CD4-positive, alpha-beta T cell (primary cell): ENCODE results near the gene NPTX2. TPM values are rescaled to one million over a fixed set of nuclear protein-coding genes. Genes with fewer than 3 reads are reported as not detected.

Experiments used
- ATAC-seq: fragments of 200-7000 bp; cut with Tn5 transposase; one replicate; pipeline ENCODE4 v1.10.0; 2022; ENCODE audit warnings: mild to moderate bottlenecking; ENCODE audit not compliant: poor library complexity
- CTCF ChIA-PET: fragments of 350-600 bp; sonication (Branson Sonifier 250); formaldehyde crosslinking; loops from one replicate; lab custom pipeline; 2021; ENCODE audit warnings: antibody characterized with exemption, inconsistent platforms; lab: Charles Lee
- POLR2A ChIA-PET: fragments of 350-600 bp; sonication (Branson Sonifier 250); formaldehyde crosslinking; loops from one replicate; lab custom pipeline; 2021; ENCODE audit warnings: antibody characterized with exemption, inconsistent platforms; lab: Charles Lee
- DNase-seq, 14 experiments: peaks; one replicate each; pipeline ENCODE4 v3.0.0-alpha.2; 2013 to 2020; ENCODE audit warnings: mixed read lengths in 2 of 14
- H3K27ac ChIP-seq, 2 donors: one replicate each; pipeline versions ENCODE4 v1.5.1 to v1.7.0; 2013; ENCODE audit warnings: low read length in 2 of 2, low read depth in 1 of 2, mild to moderate bottlenecking in 1 of 2
- H3K27me3 ChIP-seq, 2 experiments: 1 replicate in 1 of 2; 2 replicates in 1 of 2; pipeline versions ENCODE4 v1.6.1 to v1.7.0; 2013; ENCODE audit warnings: low read length in 2 of 2, control low read depth in 1 of 2, mild to moderate bottlenecking in 1 of 2, moderate library complexity in 1 of 2; ENCODE audit not compliant: insufficient read depth in 2 of 2, control insufficient read depth in 1 of 2
- H3K36me3 ChIP-seq: one replicate; pipeline ENCODE4 v1.6.1; 2013; ENCODE audit warnings: low read length, control low read depth; ENCODE audit not compliant: insufficient read depth
- H3K4me1 ChIP-seq: one replicate; pipeline ENCODE4 v1.6.1; 2013; ENCODE audit warnings: low read length, control low read depth; ENCODE audit not compliant: insufficient read depth
- H3K4me3 ChIP-seq: one replicate; pipeline ENCODE4 v1.5.1; 2013; ENCODE audit warnings: mild to moderate bottlenecking, low read length, moderate library complexity
- H3K9me3 ChIP-seq, 2 experiments: 1 replicate in 1 of 2; 2 replicates in 1 of 2; pipeline versions ENCODE4 v1.6.1 to v1.7.0; 2013; ENCODE audit warnings: low read length in 2 of 2, mild to moderate bottlenecking in 2 of 2, control low read depth in 1 of 2, moderate library complexity in 1 of 2; ENCODE audit not compliant: control insufficient read depth in 1 of 2, insufficient read depth in 1 of 2
- H3K27ac Mint-ChIP-seq: one replicate; pipeline ENCODE4 v1.8.0; 2020; ENCODE audit warnings: mixed read lengths
- H3K27me3 Mint-ChIP-seq: one replicate; pipeline ENCODE4 v1.8.0; 2021; ENCODE audit warnings: mixed read lengths
- H3K36me3 Mint-ChIP-seq: one replicate; pipeline ENCODE4 v1.8.0; 2021; ENCODE audit warnings: low read depth, mixed read lengths
- H3K4me1 Mint-ChIP-seq: one replicate; pipeline ENCODE4 v1.8.0; 2021; ENCODE audit warnings: low read depth, mixed read lengths
- H3K4me3 Mint-ChIP-seq: one replicate; pipeline ENCODE4 v1.8.0; 2020; ENCODE audit warnings: mild to moderate bottlenecking, mixed read lengths
- H3K9me3 Mint-ChIP-seq: one replicate; pipeline ENCODE4 v1.8.0; 2020; ENCODE audit warnings: mixed read lengths
- intact Hi-C, 2 experiments: fragments of 100-400 bp; cut with DNase I in 1 of 2; cut with micrococcal nuclease in 1 of 2; formaldehyde crosslinking; loops; one replicate each; pipeline versions ENCODE4 v1.15.1 to v1.9.0; 2023 to 2025; cut with DNase I, micrococcal nuclease
- total RNA-seq, 174 experiments: library from RNA in 2 of 174; stranded (reverse) in 2 of 174; gene quantifications; one replicate each; pipeline ENCODE4 v1.2.3 and lab custom pipeline; 2021 to 2026
- TF ChIP-seq, protein P1 (sequence below): fragments of 200-600 bp; IDR thresholded peaks from one replicate; pipeline ENCODE4 v1.8.0; 2022; ENCODE audit warnings: antibody characterized with exemption, mild to moderate bottlenecking

Gene NPTX2
- total RNA-seq, 2 experiments from 2014 or later: not detected

DNA sequence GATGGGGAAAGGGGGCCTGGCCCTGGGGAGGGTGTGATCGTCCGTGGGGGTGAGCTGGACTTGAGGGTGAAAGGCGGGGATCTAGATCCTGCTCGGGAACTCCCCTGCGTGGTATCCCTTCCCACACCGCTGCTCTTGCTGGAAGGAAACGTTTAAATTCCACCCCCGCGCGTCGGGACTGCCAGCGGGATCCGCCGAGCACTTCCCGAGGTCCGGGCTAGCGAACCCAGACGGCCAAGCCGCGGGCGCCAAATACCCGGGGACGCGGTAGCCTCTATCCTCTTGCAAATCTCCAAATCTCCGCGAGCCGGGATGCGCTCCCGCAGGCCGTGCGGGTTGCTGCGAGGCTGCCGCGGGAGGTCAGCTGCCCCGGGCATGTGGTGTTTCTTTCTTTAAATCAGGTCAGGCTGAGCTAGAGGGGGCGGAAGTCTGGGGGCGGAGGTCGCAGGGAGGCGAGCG is 904 bp downstream of the NPTX2 start:
- H3K27me3 Mint-ChIP-seq: peaks cover 57% of the 10 kb centered on the region
- H3K4me3 Mint-ChIP-seq: no peak overlapping the region
- no peak overlapping the region for H3K27ac Mint-ChIP-seq
- no peak for DNase-seq
- peaks cover 29 to 42% of the 10 kb centered on the region in 2 experiments for H3K27me3 ChIP-seq
- no peaks in the 10 kb centered on the region for H3K9me3 Mint-ChIP-seq
- H3K36me3 Mint-ChIP-seq: no peaks in the 10 kb centered on the region
- H3K4me3 ChIP-seq: no peak overlapping the region
- no peak overlapping the region for H3K27ac ChIP-seq
- H3K9me3 ChIP-seq: peaks cover 0 to 14% of the 10 kb centered on the region in 2 experiments
- intact Hi-C loops: no loop called here
- ATAC-seq: no peak
- no peaks in the 10 kb centered on the region for H3K36me3 ChIP-seq
- no peaks in the 10 kb centered on the region for H3K4me1 ChIP-seq
- H3K4me1 Mint-ChIP-seq: no peaks in the 10 kb centered on the region
- POLR2A ChIA-PET: no interaction called here
- CTCF ChIA-PET: no interaction called here
- TF ChIP-seq, protein P1, sequence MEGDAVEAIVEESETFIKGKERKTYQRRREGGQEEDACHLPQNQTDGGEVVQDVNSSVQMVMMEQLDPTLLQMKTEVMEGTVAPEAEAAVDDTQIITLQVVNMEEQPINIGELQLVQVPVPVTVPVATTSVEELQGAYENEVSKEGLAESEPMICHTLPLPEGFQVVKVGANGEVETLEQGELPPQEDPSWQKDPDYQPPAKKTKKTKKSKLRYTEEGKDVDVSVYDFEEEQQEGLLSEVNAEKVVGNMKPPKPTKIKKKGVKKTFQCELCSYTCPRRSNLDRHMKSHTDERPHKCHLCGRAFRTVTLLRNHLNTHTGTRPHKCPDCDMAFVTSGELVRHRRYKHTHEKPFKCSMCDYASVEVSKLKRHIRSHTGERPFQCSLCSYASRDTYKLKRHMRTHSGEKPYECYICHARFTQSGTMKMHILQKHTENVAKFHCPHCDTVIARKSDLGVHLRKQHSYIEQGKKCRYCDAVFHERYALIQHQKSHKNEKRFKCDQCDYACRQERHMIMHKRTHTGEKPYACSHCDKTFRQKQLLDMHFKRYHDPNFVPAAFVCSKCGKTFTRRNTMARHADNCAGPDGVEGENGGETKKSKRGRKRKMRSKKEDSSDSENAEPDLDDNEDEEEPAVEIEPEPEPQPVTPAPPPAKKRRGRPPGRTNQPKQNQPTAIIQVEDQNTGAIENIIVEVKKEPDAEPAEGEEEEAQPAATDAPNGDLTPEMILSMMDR: no peak

DNA sequence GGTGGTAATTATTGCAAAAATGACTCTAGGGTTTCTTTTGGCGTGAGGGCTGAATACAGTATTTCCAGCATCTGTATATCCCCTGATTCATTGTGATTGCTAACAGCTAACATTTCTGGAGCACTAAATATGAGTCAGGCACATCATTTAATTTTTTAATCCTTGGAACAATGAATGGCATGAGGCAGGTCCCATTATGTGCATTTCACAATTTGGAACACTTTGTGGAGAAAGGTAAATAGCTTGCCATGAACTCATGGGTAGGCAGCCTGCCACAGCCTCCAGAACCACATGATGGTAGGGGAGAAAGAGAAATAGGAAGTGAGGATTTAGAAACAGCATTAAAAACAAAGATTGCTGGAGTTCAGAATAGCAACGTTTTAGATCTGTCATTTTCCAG is 1.7 kb downstream of the NPTX2 start:
- H3K36me3 Mint-ChIP-seq: no peaks in the 10 kb centered on the region
- no peak overlapping the region for H3K27ac ChIP-seq
- no peaks in the 10 kb centered on the region for H3K4me1 Mint-ChIP-seq
- H3K4me3 Mint-ChIP-seq: no peak overlapping the region
- POLR2A ChIA-PET: no interaction called here
- H3K36me3 ChIP-seq: no peaks in the 10 kb centered on the region
- ATAC-seq (no peak), DNase-seq (no peak)
- peaks cover 0 to 14% of the 10 kb centered on the region in 2 experiments for H3K9me3 ChIP-seq
- H3K27me3 ChIP-seq: peaks cover 29 to 42% of the 10 kb centered on the region in 2 experiments
- no peaks in the 10 kb centered on the region for H3K9me3 Mint-ChIP-seq
- intact Hi-C loops: no loop called here
- H3K27me3 Mint-ChIP-seq: peaks cover 52% of the 10 kb centered on the region
- H3K4me1 ChIP-seq: no peaks in the 10 kb centered on the region
- H3K4me3 ChIP-seq: no peak overlapping the region
- TF ChIP-seq, protein P1: no peak
- H3K27ac Mint-ChIP-seq: no peak overlapping the region
- CTCF ChIA-PET: no interaction called here

DNA sequence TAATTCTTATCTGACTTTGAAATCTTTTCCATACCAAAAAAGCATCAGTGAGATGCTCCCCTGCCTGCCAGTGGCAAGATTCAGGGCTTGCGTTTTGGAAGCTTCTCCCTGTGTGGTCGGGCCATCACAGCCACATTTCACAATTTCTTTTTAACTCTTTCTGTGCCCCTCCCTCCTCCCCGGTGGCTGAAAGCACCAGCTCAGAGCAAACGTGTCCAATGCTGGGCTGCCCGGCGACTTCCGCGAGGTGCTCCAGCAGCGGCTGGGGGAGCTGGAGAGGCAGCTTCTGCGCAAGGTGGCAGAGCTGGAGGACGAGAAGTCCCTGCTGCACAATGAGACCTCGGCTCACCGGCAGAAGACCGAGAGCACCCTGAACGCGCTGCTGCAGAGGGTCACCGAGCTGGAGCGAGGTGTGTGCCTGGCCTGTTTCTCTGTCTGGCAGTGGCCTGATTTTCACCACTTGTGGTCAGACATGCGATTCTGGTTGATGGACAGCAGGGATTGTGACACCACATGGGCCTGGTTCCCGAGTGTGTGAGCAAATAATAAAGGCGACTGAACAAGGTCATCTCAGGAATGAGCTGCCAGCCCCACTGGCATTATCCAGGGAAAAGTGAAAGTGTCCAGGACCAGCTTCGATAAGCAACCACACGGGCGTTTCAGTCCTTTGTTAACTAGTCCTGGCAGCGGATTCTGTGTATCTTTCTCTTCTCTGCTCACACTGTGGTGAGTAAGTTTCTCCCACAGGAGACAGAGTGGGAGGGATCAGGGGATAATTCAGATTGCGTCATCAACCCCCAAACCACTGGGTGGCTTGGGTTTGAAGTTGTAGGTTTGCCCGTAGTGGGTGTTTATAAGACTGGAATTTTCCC is 2.6 kb downstream of the NPTX2 start:
- H3K4me3 ChIP-seq: no peak overlapping the region
- H3K27ac Mint-ChIP-seq: no peak overlapping the region
- no peaks in the 10 kb centered on the region for H3K4me1 Mint-ChIP-seq
- ChIA-PET CTCF (no interaction called here), POLR2A (no interaction called here)
- ATAC-seq: no peak
- intact Hi-C loops: no loop called here
- no peaks in the 10 kb centered on the region for H3K36me3 ChIP-seq
- H3K4me3 Mint-ChIP-seq: no peak overlapping the region
- no peaks in the 10 kb centered on the region for H3K9me3 Mint-ChIP-seq
- no peaks in the 10 kb centered on the region for H3K36me3 Mint-ChIP-seq
- peaks cover 47% of the 10 kb centered on the region for H3K27me3 Mint-ChIP-seq
- no peak for DNase-seq
- H3K9me3 ChIP-seq: peaks cover 0 to 14% of the 10 kb centered on the region in 2 experiments
- no peaks in the 10 kb centered on the region for H3K4me1 ChIP-seq
- H3K27me3 ChIP-seq: peaks cover 29 to 42% of the 10 kb centered on the region in 2 experiments
- TF ChIP-seq, protein P1: no peak
- no peak overlapping the region for H3K27ac ChIP-seq
